Measurements from ENCODE around the gene MYO6.

DNA sequence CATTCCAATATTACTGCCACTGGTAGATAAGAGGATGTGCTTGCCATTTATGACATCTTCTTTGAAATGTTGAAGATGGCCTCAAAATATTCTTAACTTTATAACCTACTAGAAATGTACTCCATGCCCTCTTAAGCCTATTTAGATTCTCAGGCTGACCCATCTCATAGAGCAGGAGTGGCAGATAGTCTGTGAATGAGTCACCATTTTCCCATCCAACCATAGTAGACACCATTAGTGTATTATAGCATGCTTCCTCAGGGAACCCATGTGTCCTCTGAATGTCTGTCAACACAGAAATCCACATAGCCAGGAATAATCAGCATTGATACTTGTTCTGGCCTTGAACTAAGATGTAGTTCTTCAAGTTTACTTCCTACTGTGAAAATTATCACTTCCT lies 173.2 kb downstream of the MYO6 start:
- TF ChIP-seq CTCF (IDR thresholded peaks at IDR 0.05) (no peak), POLR2A (IDR thresholded peaks at IDR 0.05) (no peak)

Data from lower leg skin (tissue), 3 donors.